Measurements from ENCODE around the gene RBP3. TPM values are rescaled to one million over a fixed set of nuclear protein-coding genes. Genes with fewer than 3 reads are reported as not detected.

RBP3 gene
- total RNA-seq, 2 donors from 2014 or later, result not detected

- no peak overlapping the region for H3K27ac ChIP-seq
- H3K27me3 ChIP-seq (replicated peaks; ENCODE audit: insufficient read depth), result no peaks in the 10 kb centered on the region
- peaks cover 2 to 14% of the 10 kb centered on the region in 2 donors for H3K4me1 ChIP-seq (ENCODE audit: control insufficient read depth in 1 of 2, low read depth in 2 of 2)
- TF ChIP-seq CTCF (IDR thresholded peaks at IDR 0.05), result no peak
- H3K9me3 ChIP-seq, result no peaks in the 10 kb centered on the region
- no peak overlapping the region for H3K4me3 ChIP-seq
- DNase-seq (ENCODE audit: low spot score), result no peak
- ATAC-seq (ENCODE audit: insufficient number of reproducible peaks, low FRiP score, low read depth), result no peak
- no peaks in the 10 kb centered on the region for H3K36me3 ChIP-seq
Observed at GRCh38 chr10:47401210-47401609, 53.0 kb downstream of the RBP3 start.

GRCh38 chr10:47401874-47402640, 53.9 kb downstream of the RBP3 start:
- Histone ChIP-seq H3K27me3 (replicated peaks; ENCODE audit: insufficient read depth) (no peaks in the 10 kb centered on the region), H3K27ac (no peak overlapping the region), H3K36me3 (no peaks in the 10 kb centered on the region), H3K4me1 (ENCODE audit: control insufficient read depth in 1 of 2, low read depth in 2 of 2) (peaks cover 2 to 14% of the 10 kb centered on the region in 2 donors), H3K4me3 (no peak overlapping the region), H3K9me3 (no peaks in the 10 kb centered on the region)
- DNase-seq (ENCODE audit: low spot score) (no peak), ATAC-seq (ENCODE audit: insufficient number of reproducible peaks, low FRiP score, low read depth) (no peak)
- TF ChIP-seq CTCF (IDR thresholded peaks at IDR 0.05), result no peak

GRCh38 chr10:47402641-47403301, 54.6 kb downstream of the RBP3 start:
- no peak overlapping the region for H3K27ac ChIP-seq
- no peaks in the 10 kb centered on the region for H3K36me3 ChIP-seq
- ATAC-seq (ENCODE audit: insufficient number of reproducible peaks, low FRiP score, low read depth) (no peak), DNase-seq (ENCODE audit: low spot score) (no peak)
- no peak overlapping the region for H3K4me3 ChIP-seq
- no peaks in the 10 kb centered on the region for H3K9me3 ChIP-seq
- no peaks in the 10 kb centered on the region for H3K27me3 ChIP-seq (replicated peaks; ENCODE audit: insufficient read depth)
- H3K4me1 ChIP-seq (ENCODE audit: control insufficient read depth in 1 of 2, low read depth in 2 of 2), result peaks cover 2 to 14% of the 10 kb centered on the region in 2 donors
- no peak for TF ChIP-seq CTCF (IDR thresholded peaks at IDR 0.05)

GRCh38 chr10:47403446-47404318, 55.5 kb downstream of the RBP3 start:
- Histone ChIP-seq H3K36me3 (no peaks in the 10 kb centered on the region), H3K4me3 (no peak overlapping the region), H3K9me3 (no peaks in the 10 kb centered on the region), H3K4me1 (ENCODE audit: control insufficient read depth in 1 of 2, low read depth in 2 of 2) (peaks cover 2 to 14% of the 10 kb centered on the region in 2 donors), H3K27me3 (replicated peaks; ENCODE audit: insufficient read depth) (no peaks in the 10 kb centered on the region), H3K27ac (no peak overlapping the region)
- no peak for ATAC-seq (ENCODE audit: insufficient number of reproducible peaks, low FRiP score, low read depth)
- no peak for DNase-seq (ENCODE audit: low spot score)
- no peak for TF ChIP-seq CTCF (IDR thresholded peaks at IDR 0.05)

- Histone ChIP-seq H3K4me1 (ENCODE audit: control insufficient read depth in 1 of 2, low read depth in 2 of 2) (peaks cover 2 to 14% of the 10 kb centered on the region in 2 donors), H3K27ac (no peak overlapping the region), H3K4me3 (no peak overlapping the region), H3K9me3 (no peaks in the 10 kb centered on the region), H3K36me3 (no peaks in the 10 kb centered on the region), H3K27me3 (replicated peaks; ENCODE audit: insufficient read depth) (no peaks in the 10 kb centered on the region)
- ATAC-seq (ENCODE audit: insufficient number of reproducible peaks, low FRiP score, low read depth), result no peak
- no peak for TF ChIP-seq CTCF (IDR thresholded peaks at IDR 0.05)
- DNase-seq (ENCODE audit: low spot score), result no peak
Observed at GRCh38 chr10:47404446-47404845, 56.3 kb downstream of the RBP3 start.

Data from thoracic aorta (tissue), 2 donors.